ENCODE data around the gene VEPH1. TPM values are rescaled to one million over a fixed set of nuclear protein-coding genes. Genes with fewer than 3 reads are reported as not detected.

Gene VEPH1
- total and polyA plus RNA-seq, 12 donors, result 0.07 to 0.85 (median 0.56) TPM; not detected in 5

DNA sequence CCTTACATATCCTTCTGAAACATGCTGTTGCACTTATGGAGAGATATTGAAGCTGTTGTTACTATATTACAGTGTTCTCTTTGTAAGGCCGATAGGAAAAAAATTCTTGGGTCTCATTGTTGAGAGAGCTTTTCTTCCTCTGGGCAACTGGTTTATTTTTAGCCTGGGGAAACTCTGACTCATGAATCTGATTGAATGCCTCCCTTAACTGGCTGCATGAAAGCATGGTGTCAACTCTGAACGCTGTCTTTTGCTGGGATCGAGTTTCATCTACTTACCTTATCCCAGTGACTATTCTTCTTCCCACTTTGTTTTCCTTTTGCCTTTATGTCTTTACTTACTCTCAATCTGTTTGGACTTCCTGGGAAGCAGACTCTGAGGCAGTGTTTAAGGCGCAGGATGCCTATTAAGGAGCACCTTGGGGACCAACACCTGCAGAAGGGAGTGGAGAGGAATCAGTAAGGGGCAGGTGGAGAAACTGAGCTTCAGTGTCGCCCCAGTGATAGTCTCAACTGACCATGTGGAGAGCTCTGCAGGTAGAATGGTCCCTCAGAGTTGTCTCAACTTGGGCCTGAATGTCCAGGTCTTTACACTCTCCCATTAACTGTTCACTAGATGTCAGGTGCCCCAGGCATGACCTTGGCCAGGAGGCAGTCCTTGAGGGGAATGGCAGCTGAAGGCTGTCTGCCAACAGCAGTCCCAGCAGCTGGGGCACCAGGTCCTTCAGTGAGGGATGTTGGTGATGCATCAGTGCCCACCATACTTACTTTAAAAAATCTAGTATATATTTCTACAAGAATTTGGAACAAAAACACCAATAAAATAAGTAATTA lies 254.4 kb downstream of the VEPH1 start:
- 33 to 35% methylated on average over 5 of the region's 5 CpGs for WGBS, 2 donors
- H3K27me3 ChIP-seq, result no peaks in the 10 kb centered on the region
- intact Hi-C loops (cut with DNase I), result loop anchor here in 1 of 10 donors (5.0 kb wide), 1 partner anchor 72 kb away; no protein-coding TSS in a partner anchor
- H3K9me3 ChIP-seq, result no peaks in the 10 kb centered on the region
- no peaks in the 10 kb centered on the region for H3K36me3 ChIP-seq
- peak; percentile 25 to 72 for DNase-seq
- no peak for TF ChIP-seq CTCF (IDR thresholded peaks at IDR 0.05)
- H3K4me1 ChIP-seq, result peaks cover 5 to 49% (median 25%) of the 10 kb centered on the region in 9 donors
- H3K27ac ChIP-seq, result peak overlapping the region; percentile 70 to 92 (median 86)
- no peak overlapping the region for H3K4me3 ChIP-seq
- ATAC-seq, result peak; percentile 85 to 97 (median 96)

GRCh38 chr3:157247391-157247790 lies 255.8 kb downstream of the VEPH1 start:
- intact Hi-C loops (cut with DNase I), result loop anchor here in 1 of 10 donors (5.0 kb wide), 1 partner anchor 70 kb away; no protein-coding TSS in a partner anchor
- 72 to 88% methylated on average over 1 of the region's 1 CpG for WGBS, 2 donors
- DNase-seq (no peak), ATAC-seq (peak in 2 of 8 donors; percentile 25 to 29)
- Histone ChIP-seq H3K36me3 (no peaks in the 10 kb centered on the region), H3K4me1 (peaks cover 5 to 43% (median 25%) of the 10 kb centered on the region in 9 donors), H3K27ac (peak overlapping the region in 8 of 10 donors; percentile 18 to 92 (median 88)), H3K9me3 (no peaks in the 10 kb centered on the region), H3K4me3 (no peak overlapping the region), H3K27me3 (no peaks in the 10 kb centered on the region)
- TF ChIP-seq CTCF (IDR thresholded peaks at IDR 0.05), result no peak

- intact Hi-C loops (cut with DNase I), result no loop called here
- Histone ChIP-seq H3K4me3 (no peak overlapping the region), H3K36me3 (no peaks in the 10 kb centered on the region), H3K27me3 (no peaks in the 10 kb centered on the region), H3K27ac (no peak overlapping the region), H3K9me3 (no peaks in the 10 kb centered on the region), H3K4me1 (peaks cover 0 to 20% (median 11%) of the 10 kb centered on the region in 9 donors)
- TF ChIP-seq CTCF (IDR thresholded peaks at IDR 0.05), result no peak
- ATAC-seq (no peak), DNase-seq (no peak)
- WGBS, 2 donors, result 88 to 89% methylated on average over 1 of the region's 1 CpG
Observed at GRCh38 chr3:157242836-157243235, 260.4 kb downstream of the VEPH1 start.

GRCh38 chr3:157241599-157241998 lies 261.6 kb downstream of the VEPH1 start:
- intact Hi-C loops (cut with DNase I), result no loop called here
- WGBS, 2 donors, result 78 to 80% methylated on average over 4 of the region's 4 CpGs

More at GRCh38 chr3:157241599-157241998, 261.6 kb downstream of the VEPH1 start:
- H3K4me1 ChIP-seq, result peaks cover 0 to 9% (median 1%) of the 10 kb centered on the region in 9 donors
- no peak for TF ChIP-seq CTCF (IDR thresholded peaks at IDR 0.05)
- H3K9me3 ChIP-seq, result no peaks in the 10 kb centered on the region
- H3K36me3 ChIP-seq, result no peaks in the 10 kb centered on the region
- no peak overlapping the region for H3K4me3 ChIP-seq
- no peak for DNase-seq
- H3K27ac ChIP-seq, result no peak overlapping the region
- H3K27me3 ChIP-seq, result no peaks in the 10 kb centered on the region
- no peak for ATAC-seq
